Natural killer cell (primary cell): ENCODE data around the gene COL23A1. TPM values are rescaled to one million over a fixed set of nuclear protein-coding genes. Genes with fewer than 3 reads are reported as not detected.
A peak's percentile ranks its signal among the peaks of the same experiment; 100 is the strongest.

Experiments
- ATAC-seq, 3 donors: fragments of 150-1000 bp in 2 of 3; fragments of 200-7000 bp in 1 of 3; cut with Tn5 transposase; 1 replicate in 1 of 3; 2 replicates in 2 of 3; pipeline ENCODE4 v1.10.0; 2021; ENCODE audit warnings: mild to moderate bottlenecking in 2 of 3, moderate library complexity in 2 of 3
- DNase-seq, 2 donors: peaks; one replicate each; pipeline versions ENCODE4 v3.0.0 to v3.0.0-alpha.2; 2013 to 2021; ENCODE audit warnings: mixed read lengths in 1 of 2
- H3K27ac ChIP-seq: one replicate; pipeline ENCODE4 v1.5.1; 2013; ENCODE audit warnings: mild to moderate bottlenecking, low read length
- H3K27me3 ChIP-seq: one replicate; pipeline ENCODE4 v1.6.1; 2013; ENCODE audit warnings: low read length; ENCODE audit not compliant: control insufficient read depth, insufficient read depth
- H3K36me3 ChIP-seq: one replicate; pipeline ENCODE4 v1.6.1; 2013; ENCODE audit warnings: low read length; ENCODE audit not compliant: control insufficient read depth, insufficient read depth
- H3K4me1 ChIP-seq: one replicate; pipeline ENCODE4 v1.6.1; 2013; ENCODE audit warnings: low read length; ENCODE audit not compliant: control insufficient read depth, insufficient read depth
- H3K4me3 ChIP-seq: one replicate; pipeline ENCODE4 v1.5.1; 2013; ENCODE audit warnings: low read length
- H3K9me3 ChIP-seq: one replicate; pipeline ENCODE4 v1.6.1; 2013; ENCODE audit warnings: low read length; ENCODE audit not compliant: control insufficient read depth, insufficient read depth
- H3K27ac Mint-ChIP-seq, 2 donors: one replicate each; pipeline ENCODE4 v1.8.0; 2022; ENCODE audit warnings: mild to moderate bottlenecking in 2 of 2, mixed read lengths in 2 of 2, moderate library complexity in 1 of 2
- H3K27me3 Mint-ChIP-seq, 2 donors: one replicate each; pipeline ENCODE4 v1.8.0; 2022; ENCODE audit warnings: low read depth in 2 of 2, mixed read lengths in 2 of 2
- H3K36me3 Mint-ChIP-seq: one replicate; pipeline ENCODE4 v1.8.0; 2022; ENCODE audit warnings: mixed read lengths
- H3K4me1 Mint-ChIP-seq, 2 donors: one replicate each; pipeline ENCODE4 v1.8.0; 2022; ENCODE audit warnings: mixed read lengths in 2 of 2
- H3K4me3 Mint-ChIP-seq: one replicate; pipeline ENCODE4 v1.8.0; 2022; ENCODE audit warnings: mild to moderate bottlenecking, moderate library complexity, mixed read lengths
- H3K9me3 Mint-ChIP-seq, 2 donors: one replicate each; pipeline ENCODE4 v1.8.0; 2022; ENCODE audit warnings: mixed read lengths in 2 of 2
- CTCF ChIP-seq: fragments of 200-600 bp; IDR thresholded peaks from one replicate; pipeline ENCODE4 v1.8.0; 2022; ENCODE audit warnings: antibody characterized with exemption
- WGBS: methylation state at CpG from one replicate; pipeline ENCODE4 v1.1.7; 2013; ENCODE audit warnings: missing lambda C conversion rate; ENCODE audit not compliant: insufficient coverage; 5-methylcytosine and 5-hydroxymethylcytosine counted together
- intact Hi-C: fragments of 100-400 bp; cut with micrococcal nuclease; formaldehyde crosslinking; loops from one replicate; pipeline ENCODE4 v1.14.2; 2022
- total RNA-seq, 4 donors: library from RNA; stranded (reverse); fragments of 120-200 nt in 1 of 4; gene quantifications; one replicate each; pipeline versions ENCODE4 v1.2.3 to v1.2.4, GENCODE V29; 2013 to 2022

COL23A1 gene
- total RNA-seq, 3 donors from 2014 or later (not counting 1 experiment from before 2014, with no cell fraction given) = 0.15 TPM; not detected in 2

GRCh38 chr5:178396796-178397720 is 193.1 kb downstream of the COL23A1 start:
- DNase-seq = no peak
- H3K27me3 ChIP-seq = no peaks in the 10 kb centered on the region
- H3K36me3 ChIP-seq = no peaks in the 10 kb centered on the region
- Mint-ChIP-seq H3K36me3 (no peaks in the 10 kb centered on the region), H3K9me3 (no peaks in the 10 kb centered on the region), H3K4me1 (no peaks in the 10 kb centered on the region), H3K27me3 (peaks cover 0 to 8% of the 10 kb centered on the region in 2 donors), H3K27ac (no peak overlapping the region), H3K4me3 (no peak overlapping the region)
- no peak for TF ChIP-seq CTCF
- no peaks in the 10 kb centered on the region for H3K4me1 ChIP-seq
- no peaks in the 10 kb centered on the region for H3K9me3 ChIP-seq
- intact Hi-C loops = no loop called here
- no peak for ATAC-seq
- H3K4me3 ChIP-seq = no peak overlapping the region
- whole genome bisulfite sequencing = 82% methylated on average over 33 of the region's 33 CpGs
- no peak overlapping the region for H3K27ac ChIP-seq

- H3K36me3 Mint-ChIP-seq = no peaks in the 10 kb centered on the region
- ATAC-seq (no peak), DNase-seq (no peak)
- H3K27ac ChIP-seq = no peak overlapping the region
- peaks cover 0 to 9% of the 10 kb centered on the region in 2 donors for H3K27me3 Mint-ChIP-seq
- whole genome bisulfite sequencing = 86% methylated on average over 3 of the region's 3 CpGs
- no peaks in the 10 kb centered on the region for H3K9me3 Mint-ChIP-seq
- no peaks in the 10 kb centered on the region for H3K4me1 Mint-ChIP-seq
- H3K36me3 ChIP-seq = no peaks in the 10 kb centered on the region
- no peak for TF ChIP-seq CTCF
- intact Hi-C loops = no loop called here
- no peak overlapping the region for H3K4me3 ChIP-seq
- no peaks in the 10 kb centered on the region for H3K4me1 ChIP-seq
- H3K27ac Mint-ChIP-seq = no peak overlapping the region
- H3K9me3 ChIP-seq = no peaks in the 10 kb centered on the region
- no peaks in the 10 kb centered on the region for H3K27me3 ChIP-seq
- H3K4me3 Mint-ChIP-seq = no peak overlapping the region
Observed at GRCh38 chr5:178394074-178394473, 196.1 kb downstream of the COL23A1 start.

- Histone ChIP-seq H3K4me1 (no peaks in the 10 kb centered on the region), H3K9me3 (no peaks in the 10 kb centered on the region), H3K27ac (no peak overlapping the region), H3K36me3 (no peaks in the 10 kb centered on the region), H3K27me3 (no peaks in the 10 kb centered on the region), H3K4me3 (no peak overlapping the region)
- H3K4me1 Mint-ChIP-seq = no peaks in the 10 kb centered on the region
- no peaks in the 10 kb centered on the region for H3K36me3 Mint-ChIP-seq
- no peak for DNase-seq
- 68% methylated on average over 11 of the region's 11 CpGs for WGBS
- no peak overlapping the region for H3K4me3 Mint-ChIP-seq
- intact Hi-C loops = no loop called here
- no peaks in the 10 kb centered on the region for H3K9me3 Mint-ChIP-seq
- H3K27ac Mint-ChIP-seq = no peak overlapping the region
- peak in 1 of 3 donors; percentile 17 for ATAC-seq
- H3K27me3 Mint-ChIP-seq = peaks cover under 1 to 9% of the 10 kb centered on the region in 2 donors
- no peak for TF ChIP-seq CTCF
Observed at GRCh38 chr5:178392931-178393394, 197.2 kb downstream of the COL23A1 start.
